ELR (cell line): ENCODE measurements around the gene CACNA2D2.

ENCODE experiments used
- DNase-seq: peaks from one replicate; pipeline ENCODE4 v3.0.0-alpha.2; 2015; ENCODE audit warnings: low read depth

CACNA2D2 gene

GRCh38 chr3:50428007-50428633 is 75.3 kb downstream of the CACNA2D2 start:
- DNase-seq: peak; percentile 36

GRCh38 chr3:50427217-50427616 is 76.2 kb downstream of the CACNA2D2 start:
- DNase-seq: no peak

GRCh38 chr3:50425911-50426310 is 77.5 kb downstream of the CACNA2D2 start:
- DNase-seq: no peak

- DNase-seq: no peak
Measured at GRCh38 chr3:50423543-50423942, 79.9 kb downstream of the CACNA2D2 start.

- no peak for DNase-seq
Measured at GRCh38 chr3:50422153-50422552, 81.3 kb downstream of the CACNA2D2 start.

- no peak for DNase-seq
Measured at GRCh38 chr3:50419595-50420370, 83.7 kb downstream of the CACNA2D2 start.

GRCh38 chr3:50418850-50419249 is 84.6 kb downstream of the CACNA2D2 start:
- DNase-seq: peak; percentile 17

GRCh38 chr3:50417637-50418033 is 85.8 kb downstream of the CACNA2D2 start:
- DNase-seq: no peak

- DNase-seq: no peak
Measured at GRCh38 chr3:50416736-50417636, 86.4 kb downstream of the CACNA2D2 start.

- no peak for DNase-seq
Measured at GRCh38 chr3:50415816-50416215, 87.6 kb downstream of the CACNA2D2 start.

GRCh38 chr3:50415061-50415460 is 88.4 kb downstream of the CACNA2D2 start:
- no peak for DNase-seq

GRCh38 chr3:50414616-50415015 is 88.8 kb downstream of the CACNA2D2 start:
- DNase-seq: no peak

- DNase-seq: no peak
Measured at GRCh38 chr3:50412231-50412754, 91.1 kb downstream of the CACNA2D2 start.

GRCh38 chr3:50411229-50411628 is 92.2 kb downstream of the CACNA2D2 start:
- peak; percentile 21 for DNase-seq

- DNase-seq: no peak
Measured at GRCh38 chr3:50410608-50411139, 92.8 kb downstream of the CACNA2D2 start.

- no peak for DNase-seq
Measured at GRCh38 chr3:50410185-50410584, 93.2 kb downstream of the CACNA2D2 start.

- DNase-seq: no peak
Measured at GRCh38 chr3:50408443-50408944, 94.9 kb downstream of the CACNA2D2 start.

- no peak for DNase-seq
Measured at GRCh38 chr3:50406487-50406886, 96.9 kb downstream of the CACNA2D2 start.

- peak; percentile 16 for DNase-seq
Measured at GRCh38 chr3:50405249-50405648, 98.2 kb downstream of the CACNA2D2 start.

- DNase-seq: no peak
Measured at GRCh38 chr3:50401978-50402595, 101.3 kb downstream of the CACNA2D2 start.

- DNase-seq: no peak
Measured at GRCh38 chr3:50396502-50396901, 106.9 kb downstream of the CACNA2D2 start.
